ENCODE data around the gene TBC1D10A.

Gene TBC1D10A

GRCh38 chr22:30285176-30285845 is 41.4 kb downstream of the TBC1D10A start:
- no peak for FAIRE-seq

- no peak for FAIRE-seq
Observed at GRCh38 chr22:30284666-30285065, 42.1 kb downstream of the TBC1D10A start.

GRCh38 chr22:30284172-30284571 is 42.6 kb downstream of the TBC1D10A start:
- no peak for FAIRE-seq

- no peak for FAIRE-seq
Observed at GRCh38 chr22:30283342-30283741, 43.4 kb downstream of the TBC1D10A start.

- FAIRE-seq: no peak
Observed at GRCh38 chr22:30282616-30283046, 44.1 kb downstream of the TBC1D10A start.

GRCh38 chr22:30280505-30280904 is 46.2 kb downstream of the TBC1D10A start:
- FAIRE-seq: no peak

- FAIRE-seq: no peak
Observed at GRCh38 chr22:30279932-30280331, 46.8 kb downstream of the TBC1D10A start.

GRCh38 chr22:30279046-30279788 is 47.5 kb downstream of the TBC1D10A start:
- no peak for FAIRE-seq

GRCh38 chr22:30277547-30278344 is 49.0 kb downstream of the TBC1D10A start:
- FAIRE-seq: no peak

GRCh38 chr22:30276039-30276438 is 50.7 kb downstream of the TBC1D10A start:
- no peak for FAIRE-seq

- FAIRE-seq: no peak
Observed at GRCh38 chr22:30275625-30276024, 51.1 kb downstream of the TBC1D10A start.

GRCh38 chr22:30274437-30274812 is 52.3 kb downstream of the TBC1D10A start:
- no peak for FAIRE-seq

GRCh38 chr22:30273711-30274436 is 52.9 kb downstream of the TBC1D10A start:
- no peak for FAIRE-seq

- no peak for FAIRE-seq
Observed at GRCh38 chr22:30272781-30273601, 53.8 kb downstream of the TBC1D10A start.

- FAIRE-seq: no peak
Observed at GRCh38 chr22:30270832-30271231, 55.9 kb downstream of the TBC1D10A start.

- FAIRE-seq: no peak
Observed at GRCh38 chr22:30268331-30268730, 58.4 kb downstream of the TBC1D10A start.

- no peak for FAIRE-seq
Observed at GRCh38 chr22:30267382-30268302, 59.1 kb downstream of the TBC1D10A start.

- no peak for FAIRE-seq
Observed at GRCh38 chr22:30266445-30267381, 60.0 kb downstream of the TBC1D10A start, which contains the start of gene OSM. TSS of gene OSM (minus strand) at chr22:30266851. CDS start at chr22:30266799, 52 bp downstream.

GRCh38 chr22:30265823-30266444 is 60.8 kb downstream of the TBC1D10A start:
- no peak for FAIRE-seq

Data from A204.1 (cell line).